OCI-LY1 (cell line): ENCODE results near the gene VPS26B.

Source experiments
- EZH2 ChIP-seq: fragments of 200-600 bp; sonication (generic), shearing (Covaris generic); IDR thresholded peaks from 2 replicates; pipeline ENCODE4 v1.8.0; 2017; ENCODE audit warnings: borderline replicate concordance, mixed run types, mild to moderate bottlenecking, antibody characterized with exemption, low read length, moderate library complexity, mixed read lengths
- TF ChIP-seq, protein P1 (sequence below): fragments of 200-600 bp; sonication (generic), shearing (Covaris generic); IDR thresholded peaks from 2 replicates; pipeline ENCODE4 v1.5.1; 2017; ENCODE audit warnings: mild to moderate bottlenecking, antibody characterized with exemption, low read length, moderate library complexity, mixed read lengths

DNA sequence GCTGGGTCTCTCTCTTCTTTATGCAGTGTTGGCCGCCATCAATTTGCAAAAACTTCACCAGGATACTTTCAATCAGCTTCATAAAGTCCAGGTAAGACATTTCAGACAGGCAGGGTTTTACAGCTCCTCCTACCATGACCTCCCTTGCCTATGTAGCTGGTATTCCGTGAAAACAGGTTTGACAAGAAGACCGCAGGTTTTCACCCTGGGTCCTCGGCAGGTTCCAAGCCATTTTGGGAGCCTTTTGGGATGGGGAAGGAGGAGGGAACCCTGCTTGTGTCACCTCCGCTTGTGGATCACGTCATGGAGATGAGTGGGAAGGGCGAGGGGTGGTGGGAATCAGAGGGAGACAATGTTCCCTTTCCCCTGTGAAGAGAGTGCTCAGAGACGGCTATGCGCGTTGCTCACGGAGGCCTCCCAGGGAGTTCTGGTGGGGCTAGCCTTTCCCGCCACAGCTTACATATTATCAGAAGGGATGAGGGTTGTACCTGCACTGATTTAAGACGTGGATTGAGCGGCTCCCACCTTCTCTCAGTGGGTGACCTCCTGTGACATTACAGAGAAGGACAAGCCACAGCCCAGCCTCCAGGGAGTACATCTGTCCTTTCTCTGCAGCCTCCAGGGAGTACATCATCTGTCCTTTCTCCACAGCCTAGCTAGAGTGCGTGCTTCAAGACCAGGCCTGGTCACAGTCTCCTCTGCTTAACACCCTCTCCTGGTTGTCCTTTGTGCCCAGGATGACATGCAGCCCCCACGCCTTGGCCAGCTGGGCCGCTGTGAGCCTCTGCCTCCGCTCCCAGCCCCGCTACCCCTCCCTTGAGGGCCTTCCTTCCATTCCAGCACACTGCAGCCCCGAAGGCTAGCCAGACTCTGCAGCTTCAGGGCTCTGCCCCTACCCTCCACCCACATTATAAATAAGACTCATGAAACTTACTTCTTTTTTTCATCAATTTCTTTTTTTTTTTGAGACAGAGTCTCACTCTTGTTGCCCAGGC, 68.9 kb downstream of the VPS26B start:
- TF ChIP-seq, protein P1, sequence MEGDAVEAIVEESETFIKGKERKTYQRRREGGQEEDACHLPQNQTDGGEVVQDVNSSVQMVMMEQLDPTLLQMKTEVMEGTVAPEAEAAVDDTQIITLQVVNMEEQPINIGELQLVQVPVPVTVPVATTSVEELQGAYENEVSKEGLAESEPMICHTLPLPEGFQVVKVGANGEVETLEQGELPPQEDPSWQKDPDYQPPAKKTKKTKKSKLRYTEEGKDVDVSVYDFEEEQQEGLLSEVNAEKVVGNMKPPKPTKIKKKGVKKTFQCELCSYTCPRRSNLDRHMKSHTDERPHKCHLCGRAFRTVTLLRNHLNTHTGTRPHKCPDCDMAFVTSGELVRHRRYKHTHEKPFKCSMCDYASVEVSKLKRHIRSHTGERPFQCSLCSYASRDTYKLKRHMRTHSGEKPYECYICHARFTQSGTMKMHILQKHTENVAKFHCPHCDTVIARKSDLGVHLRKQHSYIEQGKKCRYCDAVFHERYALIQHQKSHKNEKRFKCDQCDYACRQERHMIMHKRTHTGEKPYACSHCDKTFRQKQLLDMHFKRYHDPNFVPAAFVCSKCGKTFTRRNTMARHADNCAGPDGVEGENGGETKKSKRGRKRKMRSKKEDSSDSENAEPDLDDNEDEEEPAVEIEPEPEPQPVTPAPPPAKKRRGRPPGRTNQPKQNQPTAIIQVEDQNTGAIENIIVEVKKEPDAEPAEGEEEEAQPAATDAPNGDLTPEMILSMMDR: no peak
- TF ChIP-seq EZH2: no peak
